COR-L47 (cell line): Measurements from ENCODE around the gene GPC6.

Source experiments
- DNase-seq: peaks from one replicate; lab custom pipeline; 2025; lab: John Stamatoyannopoulos, UW

The GPC6 gene

DNA sequence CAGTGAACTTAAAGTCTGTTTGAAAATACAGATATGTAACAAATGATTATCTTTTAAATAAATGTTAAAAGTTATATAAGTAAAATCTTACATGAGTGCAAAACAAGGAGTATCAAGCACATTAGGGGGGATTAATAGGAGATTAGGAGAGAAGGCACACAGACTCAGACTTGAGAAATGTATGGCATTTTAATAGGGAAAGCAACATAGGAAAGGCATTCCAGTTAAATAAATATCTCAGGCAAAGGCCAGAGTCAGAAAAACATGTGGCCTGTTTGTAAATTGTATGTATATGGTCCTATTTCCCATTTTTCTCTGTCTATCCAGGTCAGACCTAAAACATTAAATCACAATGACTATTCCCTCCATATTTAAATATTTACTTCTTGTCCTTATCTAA is 462.7 kb downstream of the GPC6 start:
- DNase-seq: no peak

DNA sequence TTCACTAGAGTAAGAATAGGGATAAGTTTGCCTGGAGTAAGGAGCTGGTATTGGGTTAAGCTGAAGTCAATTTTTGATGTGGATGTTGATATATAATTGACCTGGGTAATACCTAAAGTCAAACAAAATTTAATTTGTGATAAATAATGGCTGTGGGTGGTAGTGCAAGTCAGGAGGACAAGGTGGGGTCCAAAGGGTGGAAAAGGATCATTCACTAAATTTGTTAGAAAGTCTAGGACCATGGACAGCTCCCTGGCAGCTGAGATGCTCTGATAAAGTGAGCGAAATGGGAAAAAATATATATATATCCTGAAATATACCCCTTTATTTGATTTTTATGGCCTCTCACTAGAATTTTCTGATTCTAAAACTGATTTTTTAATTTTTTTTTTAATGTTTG is 463.5 kb downstream of the GPC6 start:
- no peak for DNase-seq

GRCh38 chr13:93698016-93698613 is 471.5 kb downstream of the GPC6 start:
- no peak for DNase-seq

DNA sequence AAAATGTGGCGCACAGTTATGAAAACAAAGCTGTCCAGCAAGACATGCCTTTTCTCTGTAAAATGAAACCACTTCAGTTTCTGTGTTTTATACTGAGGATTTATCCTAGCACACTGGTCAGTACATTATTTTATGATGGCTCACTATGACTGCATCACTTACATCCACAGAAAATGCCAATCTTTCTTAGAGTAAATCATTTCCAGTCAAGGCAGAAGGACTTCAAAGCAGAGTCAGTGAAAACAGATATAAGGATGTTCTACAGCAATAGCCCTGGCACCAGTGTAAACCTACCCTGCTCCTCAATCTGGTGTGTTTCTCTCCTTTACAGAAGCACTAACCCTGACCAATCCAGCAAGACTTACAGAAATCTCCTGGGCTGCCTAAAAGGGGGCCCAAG is 473.5 kb downstream of the GPC6 start:
- DNase-seq: no peak

- DNase-seq: no peak
Observed at GRCh38 chr13:93708308-93709075, 481.9 kb downstream of the GPC6 start.

- no peak for DNase-seq
Observed at GRCh38 chr13:93709506-93710244, 483.1 kb downstream of the GPC6 start.

- no peak for DNase-seq
Observed at GRCh38 chr13:93714171-93714570, 487.6 kb downstream of the GPC6 start.

GRCh38 chr13:93715866-93716265 is 489.3 kb downstream of the GPC6 start:
- DNase-seq: no peak

DNA sequence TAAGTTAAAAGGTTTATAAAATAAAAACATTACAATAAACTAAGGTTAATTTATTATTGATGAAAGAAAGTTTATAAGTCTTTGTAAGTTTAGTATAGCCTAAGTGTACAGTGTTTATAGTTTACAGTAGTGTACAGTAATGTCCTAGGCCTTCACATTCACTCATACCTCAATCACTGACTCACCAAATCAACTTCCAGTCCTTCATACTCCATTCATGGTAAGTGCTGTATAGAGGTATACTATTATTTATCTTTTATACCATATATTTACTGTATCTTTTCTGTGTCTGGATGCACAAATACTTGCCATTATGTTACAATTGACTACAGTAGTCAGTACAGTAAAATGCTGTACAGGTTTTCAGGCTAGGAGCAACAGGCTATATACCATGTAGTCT is 490.0 kb downstream of the GPC6 start:
- no peak for DNase-seq

DNA sequence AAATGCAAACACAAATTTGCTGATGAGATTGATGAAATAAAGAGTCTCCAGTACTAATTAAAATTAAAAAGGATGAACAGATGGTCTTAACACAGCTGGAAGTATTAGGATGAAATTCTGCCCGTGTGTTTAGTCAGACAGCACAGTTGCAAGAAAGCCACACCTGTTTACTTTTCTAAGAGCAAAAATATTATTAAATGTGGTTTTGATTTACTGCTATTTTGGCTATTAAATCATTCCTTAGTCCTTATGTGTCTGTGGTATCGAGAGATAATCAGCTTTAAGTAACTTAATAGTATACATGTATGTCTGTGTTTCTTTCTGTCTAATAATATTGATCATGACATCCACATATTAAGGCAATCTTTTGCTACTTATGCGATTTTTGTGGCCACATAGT is 494.9 kb downstream of the GPC6 start:
- no peak for DNase-seq

DNA sequence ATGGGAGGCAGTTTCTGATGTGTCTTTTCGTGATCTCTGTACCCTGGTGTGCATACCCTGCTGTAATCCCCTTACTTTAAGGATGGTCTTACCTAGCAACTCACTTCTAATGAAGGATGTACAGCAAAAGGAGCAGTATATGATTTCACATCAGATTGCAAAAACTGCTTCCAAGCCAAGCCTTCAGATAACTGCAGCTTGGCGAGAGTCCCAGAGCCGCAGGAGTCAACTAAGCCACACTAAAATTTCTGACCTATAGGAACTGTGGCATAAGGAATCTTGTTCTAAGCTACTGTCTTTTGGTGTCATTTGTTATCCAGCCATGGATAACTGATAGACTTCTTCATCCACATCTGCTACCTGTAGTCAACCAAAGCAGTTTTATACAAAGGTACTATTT is 496.7 kb downstream of the GPC6 start:
- no peak for DNase-seq

DNA sequence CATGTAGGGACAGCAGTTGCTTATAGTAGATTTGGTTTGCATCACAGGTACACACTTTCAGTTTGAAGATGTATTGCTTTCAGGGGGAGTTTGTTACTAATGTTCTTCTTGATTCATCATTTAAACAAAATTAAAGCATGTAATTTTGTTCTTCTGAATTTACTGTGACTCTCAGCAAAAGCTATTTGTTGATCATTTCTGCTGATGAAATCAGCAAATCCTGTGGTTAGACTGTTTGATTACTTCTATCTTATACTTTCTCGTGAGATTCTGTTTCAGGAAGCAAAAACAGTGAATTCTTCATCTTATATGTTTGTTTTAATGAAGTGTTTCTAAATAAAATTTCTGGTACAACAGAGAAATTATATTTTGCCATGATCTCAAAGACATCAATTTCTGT is 497.6 kb downstream of the GPC6 start:
- DNase-seq: no peak

- DNase-seq: no peak
Observed at GRCh38 chr13:93726173-93726957, 499.8 kb downstream of the GPC6 start.

GRCh38 chr13:93727211-93728141 is 500.9 kb downstream of the GPC6 start:
- DNase-seq: no peak

DNA sequence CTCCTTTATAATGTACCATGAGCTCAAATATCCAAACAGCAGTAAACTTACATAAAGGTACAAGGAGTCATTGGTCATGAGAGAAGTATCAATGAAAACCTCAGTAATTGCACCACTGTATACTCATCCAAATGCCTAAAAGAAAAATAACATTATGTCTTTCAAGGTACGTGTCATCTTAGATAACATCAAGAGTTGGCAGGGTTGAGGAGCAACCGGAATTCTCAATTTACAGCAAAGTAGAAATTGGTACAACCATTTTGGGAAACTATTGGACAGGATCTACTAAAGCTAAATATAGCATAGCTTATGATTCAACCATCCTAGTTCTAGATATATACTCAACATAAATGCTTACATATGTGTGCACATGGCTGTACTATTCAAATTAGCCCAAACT is 502.8 kb downstream of the GPC6 start:
- DNase-seq: no peak

- DNase-seq: no peak
Observed at GRCh38 chr13:93730780-93731179, 504.2 kb downstream of the GPC6 start.

DNA sequence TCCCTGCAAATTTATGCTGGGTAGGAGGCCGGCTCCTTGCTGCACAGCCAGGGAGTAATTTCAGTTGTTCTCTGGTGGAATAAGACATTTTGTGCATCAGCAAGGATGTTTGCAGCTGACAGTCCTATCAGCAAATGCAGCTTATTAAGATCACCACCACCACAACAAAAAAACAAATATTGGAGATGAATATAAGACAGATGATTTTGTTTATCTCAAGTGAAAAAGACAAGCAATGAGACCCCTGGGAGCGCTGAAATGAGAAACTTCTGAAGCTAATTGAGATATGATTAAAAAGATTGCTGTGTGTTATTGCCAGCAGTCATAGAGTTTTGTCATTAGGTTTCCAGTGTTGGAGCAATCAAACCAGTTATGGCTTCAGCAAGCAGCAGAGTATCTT is 505.6 kb downstream of the GPC6 start:
- no peak for DNase-seq

- no peak for DNase-seq
Observed at GRCh38 chr13:93736081-93736480, 509.5 kb downstream of the GPC6 start.

GRCh38 chr13:93736909-93737308 is 510.3 kb downstream of the GPC6 start:
- DNase-seq: no peak

DNA sequence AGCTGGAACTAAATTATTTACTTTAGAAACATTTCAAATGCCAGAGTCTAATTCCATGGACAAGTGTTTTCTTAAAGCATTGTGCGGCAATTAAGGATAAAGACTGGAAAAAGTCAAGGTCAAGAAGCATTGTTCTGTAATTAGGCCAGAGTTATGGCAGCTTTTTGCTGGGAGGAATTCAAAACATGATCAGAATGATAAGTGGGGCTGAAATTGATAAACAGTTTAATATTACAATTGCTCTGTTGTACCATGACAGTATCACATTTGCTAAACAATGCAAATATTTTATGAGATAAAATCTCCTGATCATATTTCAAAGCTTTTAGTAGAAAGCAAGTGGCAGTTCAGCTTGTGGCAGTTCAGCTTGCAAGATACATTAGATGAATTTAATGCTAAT is 513.7 kb downstream of the GPC6 start:
- DNase-seq: no peak

GRCh38 chr13:93744033-93744432 is 517.4 kb downstream of the GPC6 start:
- no peak for DNase-seq
